Stimulated activated CD8-positive, alpha-beta memory T cell treated with anti-CD3 and anti-CD28 coated beads, Interleukin-7, amount 100 ng/mL, for 4 hours (primary cell): ENCODE results near the gene PLCD3.

Experiments used
- DNase-seq, 2 donors: peaks; one replicate each; pipeline ENCODE4 v3.0.0-alpha.2; 2020; ENCODE audit warnings: low read depth in 2 of 2

Gene PLCD3

GRCh38 chr17:45132320-45132571 is at the start of gene PLCD3:
TSS of gene PLCD3 (minus strand) at chr17:45132515. CDS start at chr17:45132410, 105 bp downstream.
- peak in 1 of 2 donors; percentile 23 for DNase-seq

GRCh38 chr17:45177563-45177962 is 45.2 kb upstream of the PLCD3 start:
- no peak for DNase-seq

- DNase-seq = no peak
Observed at GRCh38 chr17:45175759-45176115, 43.4 kb upstream of the PLCD3 start.

- DNase-seq = no peak
Observed at GRCh38 chr17:45172541-45173286, 40.4 kb upstream of the PLCD3 start.

- no peak for DNase-seq
Observed at GRCh38 chr17:45172232-45172540, 39.9 kb upstream of the PLCD3 start.

- no peak for DNase-seq
Observed at GRCh38 chr17:45171338-45172231, 39.3 kb upstream of the PLCD3 start.

GRCh38 chr17:45170931-45171337 is 38.6 kb upstream of the PLCD3 start:
- DNase-seq = no peak

GRCh38 chr17:45170280-45170930 is 38.1 kb upstream of the PLCD3 start:
- DNase-seq = no peak

- DNase-seq = no peak
Observed at GRCh38 chr17:45168991-45169752, 36.9 kb upstream of the PLCD3 start.

- no peak for DNase-seq
Observed at GRCh38 chr17:45164734-45165269, 32.5 kb upstream of the PLCD3 start.

GRCh38 chr17:45162025-45162687 is 29.8 kb upstream of the PLCD3 start:
- no peak for DNase-seq

GRCh38 chr17:45161288-45162024 is 29.1 kb upstream of the PLCD3 start, which contains the start of gene HEXIM2:
TSS of gene HEXIM2 (plus strand) at chr17:45161875. CDS start at chr17:45162794, 919 bp downstream.
- DNase-seq = peak; percentile 93 to 98

- DNase-seq = peak; percentile 31 to 56
Observed at GRCh38 chr17:45160447-45161287, 28.4 kb upstream of the PLCD3 start.

- no peak for DNase-seq
Observed at GRCh38 chr17:45156242-45156641, 23.9 kb upstream of the PLCD3 start.

GRCh38 chr17:45155483-45155882 is 23.2 kb upstream of the PLCD3 start:
- no peak for DNase-seq

- no peak for DNase-seq
Observed at GRCh38 chr17:45155029-45155428, 22.7 kb upstream of the PLCD3 start.

GRCh38 chr17:45150911-45151809 is 18.8 kb upstream of the PLCD3 start:
- DNase-seq = no peak
